ENCODE results near the gene MT2A.
A peak's percentile ranks its signal among the peaks of the same experiment; 100 is the strongest.

MT2A gene

DNA sequence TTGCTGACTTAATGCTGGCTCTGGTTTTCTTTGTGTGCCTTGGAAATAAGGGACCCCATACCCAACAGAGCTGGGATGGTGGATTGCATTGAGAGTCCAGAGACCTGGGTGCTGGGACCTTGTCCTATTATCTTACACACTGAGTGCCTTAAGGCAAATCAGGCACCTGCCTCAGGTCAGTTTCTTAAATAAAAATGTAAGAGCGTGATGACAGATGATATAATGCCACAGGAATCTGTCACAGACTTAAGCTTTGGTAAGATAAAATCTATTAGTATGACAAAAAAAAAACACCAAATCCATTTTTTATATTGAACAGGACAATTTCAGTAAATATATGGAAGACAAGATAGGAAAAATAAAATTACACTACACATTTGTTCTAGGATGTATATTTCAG is 31.7 kb downstream of the MT2A start:
- H3K36me3 ChIP-seq (replicated peaks) = no peaks in the 10 kb centered on the region
- H3K27me3 ChIP-seq (replicated peaks) = peaks cover 25% of the 10 kb centered on the region
- in situ Hi-C loops (cut with HindIII; ENCODE audit: low pct_ligation_motif_present, low sequenced_read_pairs) = no loop called here
- no peak overlapping the region for H3K27ac ChIP-seq
- DNase-seq = no peak
- TF ChIP-seq, protein P1, sequence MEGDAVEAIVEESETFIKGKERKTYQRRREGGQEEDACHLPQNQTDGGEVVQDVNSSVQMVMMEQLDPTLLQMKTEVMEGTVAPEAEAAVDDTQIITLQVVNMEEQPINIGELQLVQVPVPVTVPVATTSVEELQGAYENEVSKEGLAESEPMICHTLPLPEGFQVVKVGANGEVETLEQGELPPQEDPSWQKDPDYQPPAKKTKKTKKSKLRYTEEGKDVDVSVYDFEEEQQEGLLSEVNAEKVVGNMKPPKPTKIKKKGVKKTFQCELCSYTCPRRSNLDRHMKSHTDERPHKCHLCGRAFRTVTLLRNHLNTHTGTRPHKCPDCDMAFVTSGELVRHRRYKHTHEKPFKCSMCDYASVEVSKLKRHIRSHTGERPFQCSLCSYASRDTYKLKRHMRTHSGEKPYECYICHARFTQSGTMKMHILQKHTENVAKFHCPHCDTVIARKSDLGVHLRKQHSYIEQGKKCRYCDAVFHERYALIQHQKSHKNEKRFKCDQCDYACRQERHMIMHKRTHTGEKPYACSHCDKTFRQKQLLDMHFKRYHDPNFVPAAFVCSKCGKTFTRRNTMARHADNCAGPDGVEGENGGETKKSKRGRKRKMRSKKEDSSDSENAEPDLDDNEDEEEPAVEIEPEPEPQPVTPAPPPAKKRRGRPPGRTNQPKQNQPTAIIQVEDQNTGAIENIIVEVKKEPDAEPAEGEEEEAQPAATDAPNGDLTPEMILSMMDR (IDR thresholded peaks at IDR 0.05; ENCODE audit: low read depth, low read length, missing control alignments) = no peak
- no peak overlapping the region for H3K4me3 ChIP-seq (ENCODE audit: low read depth, low read length)

DNA sequence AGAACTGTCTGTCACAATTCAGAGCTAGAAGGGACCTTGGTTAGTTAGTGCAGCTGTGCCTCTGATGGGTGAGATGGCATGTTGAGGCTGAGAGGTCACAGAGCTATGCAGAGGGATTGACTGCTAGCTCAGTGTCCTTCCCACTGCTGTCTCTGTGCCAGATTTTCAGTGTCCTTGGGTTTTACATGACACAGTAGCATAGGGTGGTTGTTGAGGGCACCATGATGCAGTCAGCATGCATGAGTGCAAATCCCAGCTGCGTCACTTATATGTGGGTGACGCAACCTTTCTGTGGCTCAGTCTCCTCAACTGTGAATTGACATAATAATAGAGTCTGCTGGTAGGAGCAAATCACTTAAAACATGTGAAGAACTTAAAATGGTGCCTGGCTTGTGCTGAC is 32.8 kb downstream of the MT2A start:
- Histone ChIP-seq H3K4me3 (ENCODE audit: low read depth, low read length) (no peak overlapping the region), H3K27me3 (replicated peaks) (peaks cover 14% of the 10 kb centered on the region), H3K27ac (no peak overlapping the region), H3K36me3 (replicated peaks) (no peaks in the 10 kb centered on the region)
- TF ChIP-seq, protein P1 (IDR thresholded peaks at IDR 0.05; ENCODE audit: low read depth, low read length, missing control alignments) = no peak
- in situ Hi-C loops (cut with HindIII; ENCODE audit: low pct_ligation_motif_present, low sequenced_read_pairs) = no loop called here
- DNase-seq = no peak

GRCh38 chr16:56643080-56643778 is 34.8 kb downstream of the MT2A start:
- H3K27ac ChIP-seq = no peak overlapping the region
- DNase-seq = no peak
- H3K27me3 ChIP-seq (replicated peaks) = peaks cover 18% of the 10 kb centered on the region
- TF ChIP-seq, protein P1 (IDR thresholded peaks at IDR 0.05; ENCODE audit: low read depth, low read length, missing control alignments) = peak; percentile 42
- peak overlapping the region; percentile 35 for H3K4me3 ChIP-seq (ENCODE audit: low read depth, low read length)
- H3K36me3 ChIP-seq (replicated peaks) = no peaks in the 10 kb centered on the region
- in situ Hi-C loops (cut with HindIII; ENCODE audit: low pct_ligation_motif_present, low sequenced_read_pairs) = no loop called here

DNA sequence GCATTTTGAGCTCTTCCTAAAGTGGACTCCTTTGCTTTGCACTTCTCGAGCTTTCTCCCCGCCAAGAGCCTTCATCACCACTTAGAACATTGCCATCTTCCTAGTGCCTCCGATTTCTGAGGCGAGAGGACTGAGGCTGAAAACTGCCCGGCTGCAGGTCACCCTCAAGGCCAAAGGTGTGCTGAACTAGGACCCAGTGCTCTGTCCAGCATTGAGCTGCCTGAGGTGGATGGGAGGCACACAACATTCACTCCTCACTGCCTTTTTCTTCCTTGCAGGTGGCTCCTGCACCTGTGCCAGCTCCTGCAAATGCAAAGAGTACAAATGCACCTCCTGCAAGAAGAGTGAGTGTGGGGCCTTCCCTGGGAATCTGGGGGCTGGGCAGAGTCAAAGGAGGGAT is 35.4 kb downstream of the MT2A start:
- no peak overlapping the region for H3K4me3 ChIP-seq (ENCODE audit: low read depth, low read length)
- H3K27me3 ChIP-seq (replicated peaks) = peaks cover 21% of the 10 kb centered on the region
- in situ Hi-C loops (cut with HindIII; ENCODE audit: low pct_ligation_motif_present, low sequenced_read_pairs) = no loop called here
- TF ChIP-seq, protein P1 (IDR thresholded peaks at IDR 0.05; ENCODE audit: low read depth, low read length, missing control alignments) = no peak
- no peak overlapping the region for H3K27ac ChIP-seq
- no peaks in the 10 kb centered on the region for H3K36me3 ChIP-seq (replicated peaks)
- DNase-seq = no peak

GRCh38 chr16:56645311-56645710 is 36.9 kb downstream of the MT2A start:
- in situ Hi-C loops (cut with HindIII; ENCODE audit: low pct_ligation_motif_present, low sequenced_read_pairs) = no loop called here
- no peak overlapping the region for H3K27ac ChIP-seq
- H3K27me3 ChIP-seq (replicated peaks) = peaks cover 21% of the 10 kb centered on the region
- TF ChIP-seq, protein P1 (IDR thresholded peaks at IDR 0.05; ENCODE audit: low read depth, low read length, missing control alignments) = no peak
- DNase-seq = no peak
- H3K4me3 ChIP-seq (ENCODE audit: low read depth, low read length) = no peak overlapping the region
- H3K36me3 ChIP-seq (replicated peaks) = no peaks in the 10 kb centered on the region

DNA sequence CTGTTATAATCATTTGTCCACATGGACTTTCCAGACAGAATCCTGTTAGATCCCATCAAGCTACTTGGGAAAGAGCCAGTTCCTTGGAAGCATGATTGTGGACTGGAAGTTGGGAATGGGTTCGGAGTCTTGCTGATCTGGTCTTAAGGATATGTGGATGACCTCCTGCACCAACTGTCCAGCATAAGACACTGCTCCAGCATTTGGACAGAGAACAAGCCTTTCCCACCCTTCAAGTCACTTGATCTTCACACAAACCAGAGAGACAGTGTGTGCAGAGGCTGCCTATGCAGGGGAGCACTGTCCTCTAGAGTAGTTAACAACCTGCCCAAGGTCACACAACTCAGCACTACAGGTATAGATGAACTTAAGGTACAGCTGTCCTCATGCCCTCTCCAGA is 37.5 kb downstream of the MT2A start:
- Histone ChIP-seq H3K4me3 (ENCODE audit: low read depth, low read length) (no peak overlapping the region), H3K27ac (no peak overlapping the region), H3K27me3 (replicated peaks) (peaks cover 21% of the 10 kb centered on the region), H3K36me3 (replicated peaks) (no peaks in the 10 kb centered on the region)
- no peak for DNase-seq
- in situ Hi-C loops (cut with HindIII; ENCODE audit: low pct_ligation_motif_present, low sequenced_read_pairs) = no loop called here
- TF ChIP-seq, protein P1 (IDR thresholded peaks at IDR 0.05; ENCODE audit: low read depth, low read length, missing control alignments) = no peak
